ENCODE results near the gene RHCE.
"Not testable (repeated sequence)": the region's sequence is repeated elsewhere in the genome, so short reads cannot be mapped to it uniquely, and the experiment has no call there.

DNA sequence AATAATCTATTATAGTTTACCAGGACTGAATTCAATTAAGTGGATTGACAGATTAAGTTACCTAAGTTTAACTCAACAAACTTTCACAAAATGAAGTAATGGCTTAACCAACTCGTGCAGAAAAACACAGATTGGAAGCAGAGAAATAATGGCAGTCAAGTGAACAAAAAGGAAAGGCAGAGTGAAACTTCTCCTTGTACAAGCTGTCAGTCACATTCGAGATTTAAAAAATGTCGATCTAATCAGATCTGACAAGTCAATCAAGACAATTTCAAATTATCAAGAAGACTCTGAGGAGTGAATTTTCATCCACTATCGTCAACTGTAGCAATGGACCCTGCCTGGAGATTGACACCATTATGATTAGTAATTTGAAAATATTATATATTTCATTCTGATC is 3.3 kb downstream of the RHCE start:
- TF ChIP-seq, protein P1, sequence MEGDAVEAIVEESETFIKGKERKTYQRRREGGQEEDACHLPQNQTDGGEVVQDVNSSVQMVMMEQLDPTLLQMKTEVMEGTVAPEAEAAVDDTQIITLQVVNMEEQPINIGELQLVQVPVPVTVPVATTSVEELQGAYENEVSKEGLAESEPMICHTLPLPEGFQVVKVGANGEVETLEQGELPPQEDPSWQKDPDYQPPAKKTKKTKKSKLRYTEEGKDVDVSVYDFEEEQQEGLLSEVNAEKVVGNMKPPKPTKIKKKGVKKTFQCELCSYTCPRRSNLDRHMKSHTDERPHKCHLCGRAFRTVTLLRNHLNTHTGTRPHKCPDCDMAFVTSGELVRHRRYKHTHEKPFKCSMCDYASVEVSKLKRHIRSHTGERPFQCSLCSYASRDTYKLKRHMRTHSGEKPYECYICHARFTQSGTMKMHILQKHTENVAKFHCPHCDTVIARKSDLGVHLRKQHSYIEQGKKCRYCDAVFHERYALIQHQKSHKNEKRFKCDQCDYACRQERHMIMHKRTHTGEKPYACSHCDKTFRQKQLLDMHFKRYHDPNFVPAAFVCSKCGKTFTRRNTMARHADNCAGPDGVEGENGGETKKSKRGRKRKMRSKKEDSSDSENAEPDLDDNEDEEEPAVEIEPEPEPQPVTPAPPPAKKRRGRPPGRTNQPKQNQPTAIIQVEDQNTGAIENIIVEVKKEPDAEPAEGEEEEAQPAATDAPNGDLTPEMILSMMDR (conservative IDR thresholded peaks at IDR 0.05 in 1 of 2, IDR thresholded peaks at IDR 0.05 in 1 of 2; ENCODE audit: low read depth in 1 of 2, low read length in 2 of 2): not testable (repeated sequence)
- TF ChIP-seq EZH2 (IDR thresholded peaks at IDR 0.05; ENCODE audit: low read length, missing control alignments): not testable (repeated sequence)
